Fibroblast of the aortic adventitia (primary cell): ENCODE data around the gene SRRM5. TPM values are rescaled to one million over a fixed set of nuclear protein-coding genes. Genes with fewer than 3 reads are reported as not detected.
A peak's percentile ranks its signal among the peaks of the same experiment; 100 is the strongest.
"Not testable (repeated sequence)": the region's sequence is repeated elsewhere in the genome, so short reads cannot be mapped to it uniquely, and the experiment has no call there.

ENCODE experiments used
- DNase-seq: peaks from one replicate; pipeline ENCODE4 v3.0.0-alpha.2; 2010; ENCODE audit warnings: low read depth
- H3K4me3 ChIP-seq: 2 replicates; pipeline ENCODE4 v1.5.1; 2011; ENCODE audit warnings: low read depth, mild to moderate bottlenecking, control low read depth, low read length, moderate library complexity
- CTCF ChIP-seq: IDR thresholded peaks from 2 replicates; pipeline ENCODE4 v1.5.1; 2011; ENCODE audit warnings: mild to moderate bottlenecking, low read length, control low read depth, inconsistent platforms; ENCODE audit not compliant: insufficient read depth
- total RNA-seq: library from RNA; depleted of rRNA; stranded (reverse); fragments of >200 nt; gene quantifications from 2 replicates; pipeline ENCODE4 v1.2.3, GENCODE V29; 2012; ENCODE audit warnings: low replicate concordance

Gene SRRM5
- total RNA-seq, 1 donor = 0.09 TPM

GRCh38 chr19:43643326-43643725, 31.4 kb downstream of the SRRM5 start:
- no peak for TF ChIP-seq CTCF
- no peak overlapping the region for H3K4me3 ChIP-seq
- peak; percentile 15 for DNase-seq

GRCh38 chr19:43644181-43644580, 32.3 kb downstream of the SRRM5 start:
- DNase-seq = no peak
- no peak overlapping the region for H3K4me3 ChIP-seq
- no peak for TF ChIP-seq CTCF

- no peak for TF ChIP-seq CTCF
- H3K4me3 ChIP-seq = no peak overlapping the region
- no peak for DNase-seq
Observed at GRCh38 chr19:43648633-43649032, 36.7 kb downstream of the SRRM5 start.

GRCh38 chr19:43649514-43649913, 37.6 kb downstream of the SRRM5 start:
- no peak for TF ChIP-seq CTCF
- H3K4me3 ChIP-seq = no peak overlapping the region
- no peak for DNase-seq

- DNase-seq = not testable (repeated sequence)
Observed at GRCh38 chr19:43650276-43650675, 38.4 kb downstream of the SRRM5 start.

GRCh38 chr19:43651758-43652545, 40.1 kb downstream of the SRRM5 start:
- H3K4me3 ChIP-seq = no peak overlapping the region
- TF ChIP-seq CTCF = peak; percentile 83
- peak; percentile 68 for DNase-seq

More at GRCh38 chr19:43650276-43650675, 38.4 kb downstream of the SRRM5 start:
- not testable (repeated sequence) for H3K4me3 ChIP-seq

- no peak for TF ChIP-seq CTCF
- no peak overlapping the region for H3K4me3 ChIP-seq
- DNase-seq = no peak
Observed at GRCh38 chr19:43652546-43652874, 40.6 kb downstream of the SRRM5 start.
